Trophoblast cell (in vitro differentiated cells and primary cell): ENCODE results near the gene AMBRA1.

Source experiments
- DNase-seq, 2 donors: peaks; one replicate each; pipeline ENCODE4 v3.0.0-alpha.2; 2016
- H2AFZ ChIP-seq: 2 replicates; pipeline ENCODE4 v1.6.1; 2013; ENCODE audit warnings: low read length, moderate library complexity, mild to moderate bottlenecking; ENCODE audit not compliant: insufficient read depth, poor library complexity
- H2AK5ac ChIP-seq: 2 replicates; pipeline ENCODE4 v1.6.1; 2013; ENCODE audit warnings: mild to moderate bottlenecking, low read length
- H2BK120ac ChIP-seq: 2 replicates; pipeline ENCODE4 v1.6.1; 2013; ENCODE audit warnings: low read length, mild to moderate bottlenecking, moderate library complexity; ENCODE audit not compliant: insufficient read depth, poor library complexity
- H2BK12ac ChIP-seq: 2 replicates; pipeline ENCODE4 v1.6.1; 2013; ENCODE audit warnings: mild to moderate bottlenecking, low read length, moderate library complexity
- H2BK5ac ChIP-seq: 2 replicates; pipeline ENCODE4 v1.6.1; 2013; ENCODE audit warnings: low read length, low read depth, moderate library complexity, mild to moderate bottlenecking; ENCODE audit not compliant: poor library complexity
- H3K14ac ChIP-seq: 2 replicates; pipeline ENCODE4 v1.6.1; 2013; ENCODE audit warnings: mild to moderate bottlenecking, low read length
- H3K18ac ChIP-seq: 2 replicates; pipeline ENCODE4 v1.6.1; 2013; ENCODE audit warnings: mild to moderate bottlenecking, low read length
- H3K23ac ChIP-seq: 2 replicates; pipeline ENCODE4 v1.6.1; 2013; ENCODE audit warnings: low read length
- H3K27ac ChIP-seq: 2 replicates; pipeline ENCODE4 v1.5.1; 2013; ENCODE audit warnings: low read depth, mild to moderate bottlenecking, inconsistent platforms, low read length, moderate library complexity
- H3K27me3 ChIP-seq: 2 replicates; pipeline ENCODE4 v1.6.1; 2013; ENCODE audit warnings: inconsistent platforms, mild to moderate bottlenecking, low read length, moderate library complexity; ENCODE audit not compliant: insufficient read depth
- H3K36me3 ChIP-seq, 2 experiments: 1 replicate in 1 of 2; 2 replicates in 1 of 2; pipeline ENCODE4 v1.6.1; 2013; ENCODE audit warnings: low read length in 2 of 2, mild to moderate bottlenecking in 2 of 2, moderate library complexity in 1 of 2; ENCODE audit not compliant: insufficient read depth in 2 of 2, control insufficient read depth in 1 of 2
- H3K4ac ChIP-seq: 2 replicates; pipeline ENCODE4 v1.6.1; 2013; ENCODE audit warnings: low read depth, mild to moderate bottlenecking, low read length, moderate library complexity
- H3K4me1 ChIP-seq, 2 experiments: 1 replicate in 1 of 2; 2 replicates in 1 of 2; pipeline ENCODE4 v1.6.1; 2013; ENCODE audit warnings: low read length in 2 of 2, mild to moderate bottlenecking in 2 of 2, moderate library complexity in 1 of 2; ENCODE audit not compliant: insufficient read depth in 2 of 2, control insufficient read depth in 1 of 2
- H3K4me2 ChIP-seq: 2 replicates; pipeline ENCODE4 v1.6.1; 2013; ENCODE audit warnings: inconsistent platforms, mild to moderate bottlenecking, low read length, moderate library complexity
- H3K4me3 ChIP-seq: 2 replicates; pipeline ENCODE4 v1.5.1; 2013; ENCODE audit warnings: mild to moderate bottlenecking, low read depth, low read length, inconsistent platforms
- H3K79me1 ChIP-seq: one replicate; pipeline ENCODE4 v1.6.1; 2013; ENCODE audit warnings: low read length
- H3K79me2 ChIP-seq: 2 replicates; pipeline ENCODE4 v1.6.1; 2013; ENCODE audit warnings: low read length, mild to moderate bottlenecking; ENCODE audit not compliant: control insufficient read depth, insufficient read depth, poor library complexity
- H3K9ac ChIP-seq: 2 replicates; pipeline ENCODE4 v1.6.1; 2013; ENCODE audit warnings: mild to moderate bottlenecking, low read length
- H3K9me3 ChIP-seq: 2 replicates; pipeline ENCODE4 v1.6.1; 2013; ENCODE audit warnings: low read depth, mild to moderate bottlenecking, control low read depth, inconsistent platforms, low read length; ENCODE audit not compliant: insufficient read depth
- H4K12ac ChIP-seq: 2 replicates; pipeline ENCODE4 v1.6.1; 2013; ENCODE audit warnings: low read depth, mild to moderate bottlenecking, low read length, moderate library complexity
- H4K8ac ChIP-seq: 2 replicates; pipeline ENCODE4 v1.6.1; 2013; ENCODE audit warnings: low read depth, mild to moderate bottlenecking, low read length, moderate library complexity
- H4K91ac ChIP-seq: one replicate; pipeline ENCODE4 v1.6.1; 2013; ENCODE audit warnings: low read depth, mild to moderate bottlenecking, low read length, moderate library complexity
- WGBS: extraction: QIAGEN DNeasy Blood & Tissue Kit; methylation state at CpG from one replicate; pipeline ENCODE4 v1.1.7; 2013; ENCODE audit warnings: missing lambda C conversion rate; ENCODE audit not compliant: insufficient read length, insufficient coverage; ENCODE audit errors: extremely low coverage; 5-methylcytosine and 5-hydroxymethylcytosine counted together

The AMBRA1 gene

DNA sequence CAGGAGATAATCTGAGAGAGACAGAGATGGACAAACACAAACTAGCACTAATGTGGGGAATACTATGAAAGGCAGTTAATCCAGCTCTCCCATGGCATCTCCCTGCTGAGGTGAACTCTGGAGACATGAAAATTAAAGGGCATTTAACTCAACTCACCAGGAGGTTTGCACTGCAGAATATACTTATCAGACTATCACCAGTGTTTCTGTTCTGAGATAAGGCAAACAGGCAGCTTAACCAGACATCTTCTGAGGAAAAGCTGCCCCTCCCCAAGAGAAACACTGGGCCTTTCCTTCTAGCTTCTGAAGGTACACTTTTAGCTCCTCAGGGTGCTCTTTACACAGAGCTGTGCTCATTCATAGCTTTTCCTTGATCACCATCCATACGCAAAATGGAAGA, 85.5 kb downstream of the AMBRA1 start:
- H2AFZ ChIP-seq = no peak overlapping the region
- no peak overlapping the region for H2BK5ac ChIP-seq
- no peak overlapping the region for H3K27ac ChIP-seq
- peaks cover 9% of the 10 kb centered on the region in 2 experiments for H3K36me3 ChIP-seq
- H3K9me3 ChIP-seq = no peaks in the 10 kb centered on the region
- no peaks in the 10 kb centered on the region for H3K79me1 ChIP-seq
- no peak overlapping the region for H2AK5ac ChIP-seq
- H2BK12ac ChIP-seq = no peak overlapping the region
- no peak overlapping the region for H4K91ac ChIP-seq
- H3K14ac ChIP-seq = no peak overlapping the region
- DNase-seq = no peak
- no CpG with 5 or more reads among the region's 1 CpG for WGBS
- H4K8ac ChIP-seq = no peak overlapping the region
- no peak overlapping the region for H3K23ac ChIP-seq
- H3K4me2 ChIP-seq = no peak overlapping the region
- H3K27me3 ChIP-seq = no peaks in the 10 kb centered on the region
- no peaks in the 10 kb centered on the region for H3K4me1 ChIP-seq
- H2BK120ac ChIP-seq = no peak overlapping the region
- no peaks in the 10 kb centered on the region for H3K79me2 ChIP-seq
- no peak overlapping the region for H3K4me3 ChIP-seq
- H4K12ac ChIP-seq = no peak overlapping the region
- H3K9ac ChIP-seq = no peak overlapping the region
- H3K4ac ChIP-seq = no peak overlapping the region
- no peak overlapping the region for H3K18ac ChIP-seq

DNA sequence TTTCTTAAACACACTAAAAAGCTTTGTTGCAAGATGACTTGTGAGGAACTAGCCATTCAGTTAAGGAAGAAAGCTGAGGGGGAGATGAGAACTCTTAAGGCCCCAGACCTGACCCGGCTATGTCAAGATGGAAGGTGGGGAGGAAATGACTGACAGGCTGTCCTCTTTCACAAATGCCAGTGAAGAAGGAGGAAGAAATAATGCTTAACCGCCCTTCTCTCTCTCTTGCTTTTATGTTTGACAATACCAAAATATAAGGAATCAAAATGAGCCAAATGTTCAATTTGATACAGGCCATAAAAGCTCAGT, 87.4 kb downstream of the AMBRA1 start:
- Histone ChIP-seq H3K4me2 (no peak overlapping the region), H2BK12ac (no peak overlapping the region), H3K14ac (no peak overlapping the region), H3K9me3 (no peaks in the 10 kb centered on the region), H3K9ac (no peak overlapping the region), H3K18ac (no peak overlapping the region), H3K4me3 (no peak overlapping the region), H2BK5ac (no peak overlapping the region), H4K12ac (no peak overlapping the region), H4K8ac (no peak overlapping the region), H3K79me1 (no peaks in the 10 kb centered on the region), H3K27me3 (no peaks in the 10 kb centered on the region), H2AK5ac (no peak overlapping the region), H2AFZ (no peak overlapping the region), H3K4ac (no peak overlapping the region), H3K36me3 (peaks cover 6 to 9% of the 10 kb centered on the region in 2 experiments), H3K4me1 (no peaks in the 10 kb centered on the region), H3K27ac (no peak overlapping the region), H3K79me2 (no peaks in the 10 kb centered on the region), H2BK120ac (no peak overlapping the region), H4K91ac (no peak overlapping the region), H3K23ac (no peak overlapping the region)
- no CpG with 5 or more reads among the region's 2 CpGs for WGBS
- DNase-seq = no peak

DNA sequence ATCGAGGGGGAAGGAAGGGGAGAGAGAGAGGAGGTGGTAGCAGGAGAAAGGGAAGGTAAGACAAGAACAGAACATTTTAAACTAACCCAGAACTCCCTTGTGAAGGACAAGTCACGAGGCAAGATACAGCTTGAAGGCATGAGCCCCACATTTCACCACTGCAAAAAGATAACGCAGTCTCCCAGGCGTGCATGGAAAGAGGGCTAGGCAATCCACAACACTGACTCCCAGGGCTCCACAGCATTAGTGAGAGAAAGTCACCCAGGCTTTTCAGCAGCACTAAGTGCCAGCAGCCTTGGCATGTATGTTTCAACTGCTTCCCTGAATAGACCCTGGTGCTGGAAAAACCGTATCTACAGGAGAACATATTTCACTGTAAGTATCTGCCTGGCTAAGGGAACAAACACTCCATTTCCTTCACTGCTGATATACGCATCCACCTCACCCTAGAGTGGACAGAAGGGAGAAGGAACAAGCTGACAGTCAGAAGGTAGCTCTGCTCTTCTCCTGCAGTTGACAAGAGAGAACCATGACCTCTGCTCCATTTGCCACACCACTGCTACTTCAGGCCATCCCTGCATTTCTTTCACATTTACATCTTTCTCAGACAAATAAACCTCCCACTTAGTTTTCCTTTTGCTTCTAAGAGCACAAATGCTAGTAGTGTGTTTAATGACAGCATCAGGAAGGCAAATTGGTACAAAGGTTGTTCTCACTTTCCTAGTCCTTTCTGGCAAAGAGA, 87.9 kb downstream of the AMBRA1 start:
- Histone ChIP-seq H3K4me2 (no peak overlapping the region), H3K79me2 (no peaks in the 10 kb centered on the region), H3K4me3 (no peak overlapping the region), H2BK120ac (no peak overlapping the region), H3K9me3 (no peaks in the 10 kb centered on the region), H3K4me1 (no peaks in the 10 kb centered on the region), H3K23ac (peak overlapping the region; percentile 81), H4K12ac (no peak overlapping the region), H3K14ac (no peak overlapping the region), H3K4ac (no peak overlapping the region), H3K27me3 (no peaks in the 10 kb centered on the region), H2AFZ (no peak overlapping the region), H2AK5ac (no peak overlapping the region), H3K27ac (no peak overlapping the region), H4K8ac (no peak overlapping the region), H3K36me3 (peaks cover 7 to 9% of the 10 kb centered on the region in 2 experiments), H3K9ac (no peak overlapping the region), H3K18ac (no peak overlapping the region), H4K91ac (no peak overlapping the region), H3K79me1 (no peaks in the 10 kb centered on the region), H2BK12ac (no peak overlapping the region), H2BK5ac (no peak overlapping the region)
- no peak for DNase-seq
- no CpG with 5 or more reads among the region's 6 CpGs for WGBS

DNA sequence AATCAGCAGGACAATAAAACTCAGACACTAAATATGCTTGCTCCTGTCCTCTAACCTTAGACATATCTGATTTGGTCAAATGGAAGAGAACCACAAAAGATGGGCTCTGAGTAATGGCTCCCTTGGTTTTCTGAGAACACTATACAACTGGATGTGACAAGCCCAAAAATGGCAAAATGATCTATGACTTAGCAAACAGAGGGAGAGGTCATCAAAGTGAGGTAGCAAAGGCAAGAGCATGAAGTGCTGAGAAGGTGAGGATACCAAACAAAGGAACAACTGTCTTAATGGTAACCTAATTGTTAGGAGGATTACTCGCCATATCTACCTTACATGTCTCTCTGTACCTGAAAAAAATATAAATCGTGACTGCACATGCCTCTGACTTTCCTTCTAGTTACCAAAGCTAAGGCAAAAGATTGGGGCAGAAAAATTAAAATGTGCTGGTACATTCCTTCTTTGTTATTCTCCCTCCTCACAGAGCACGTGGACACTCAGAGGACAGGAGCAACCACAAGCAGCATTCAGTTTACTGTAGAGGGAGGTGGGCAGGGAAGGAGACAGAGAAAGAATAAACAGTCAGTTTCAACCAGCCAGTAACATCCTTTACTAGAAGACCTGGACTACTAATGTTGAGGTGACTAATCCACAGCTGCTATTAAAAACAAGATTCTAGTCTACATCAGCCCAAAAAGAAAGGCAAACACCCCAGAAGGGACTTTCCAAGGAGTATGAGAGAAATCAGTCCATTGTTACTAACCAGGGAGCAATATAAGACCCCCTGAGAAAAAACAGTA, 88.8 kb downstream of the AMBRA1 start:
- no peaks in the 10 kb centered on the region for H3K9me3 ChIP-seq
- no peak overlapping the region for H2AFZ ChIP-seq
- H2BK120ac ChIP-seq = no peak overlapping the region
- no peak overlapping the region for H3K4me3 ChIP-seq
- H3K36me3 ChIP-seq = peaks cover 7 to 9% of the 10 kb centered on the region in 2 experiments
- H3K79me1 ChIP-seq = no peaks in the 10 kb centered on the region
- no peaks in the 10 kb centered on the region for H3K79me2 ChIP-seq
- no peak overlapping the region for H4K12ac ChIP-seq
- no peaks in the 10 kb centered on the region for H3K4me1 ChIP-seq
- no peak overlapping the region for H4K91ac ChIP-seq
- H3K27ac ChIP-seq = no peak overlapping the region
- H3K18ac ChIP-seq = no peak overlapping the region
- H3K27me3 ChIP-seq = no peaks in the 10 kb centered on the region
- no CpG with 5 or more reads among the region's 3 CpGs for WGBS
- H3K23ac ChIP-seq = no peak overlapping the region
- no peak overlapping the region for H3K9ac ChIP-seq
- H3K4ac ChIP-seq = no peak overlapping the region
- H2AK5ac ChIP-seq = no peak overlapping the region
- no peak overlapping the region for H2BK12ac ChIP-seq
- H3K4me2 ChIP-seq = no peak overlapping the region
- H4K8ac ChIP-seq = no peak overlapping the region
- no peak overlapping the region for H3K14ac ChIP-seq
- DNase-seq = no peak
- no peak overlapping the region for H2BK5ac ChIP-seq
